T-helper 1 cell treated with Interleukin-12 subunit alpha and Interleukin-12 subunit beta and Interleukin-4 antibody, amounts not matched to agents 30 μg/mL and 1 μg/mL, for 36 hours (primary cell): Measurements from ENCODE around the gene PARD3B.

ENCODE experiments used
- H3K27ac Mint-ChIP-seq: one replicate; pipeline ENCODE4 v1.8.0; 2021; ENCODE audit warnings: mild to moderate bottlenecking, mixed read lengths
- H3K27me3 Mint-ChIP-seq: one replicate; pipeline ENCODE4 v1.8.0; 2021; ENCODE audit warnings: low read depth, mixed read lengths
- H3K36me3 Mint-ChIP-seq: one replicate; pipeline ENCODE4 v1.8.0; 2021; ENCODE audit warnings: low read depth, mixed read lengths
- H3K4me1 Mint-ChIP-seq: one replicate; pipeline ENCODE4 v1.8.0; 2021; ENCODE audit warnings: low read depth, mixed read lengths
- H3K4me3 Mint-ChIP-seq: one replicate; pipeline ENCODE4 v1.8.0; 2021; ENCODE audit warnings: mild to moderate bottlenecking, moderate library complexity, mixed read lengths
- H3K9me3 Mint-ChIP-seq: one replicate; pipeline ENCODE4 v1.8.0; 2021; ENCODE audit warnings: mixed read lengths

Gene PARD3B

GRCh38 chr2:205145888-205146287 lies 600.6 kb downstream of the PARD3B start:
- no peak overlapping the region for H3K27ac Mint-ChIP-seq
- no peak overlapping the region for H3K4me3 Mint-ChIP-seq
- no peaks in the 10 kb centered on the region for H3K36me3 Mint-ChIP-seq
- no peaks in the 10 kb centered on the region for H3K9me3 Mint-ChIP-seq
- no peaks in the 10 kb centered on the region for H3K4me1 Mint-ChIP-seq
- H3K27me3 Mint-ChIP-seq = no peaks in the 10 kb centered on the region

GRCh38 chr2:205148755-205149154 lies 603.5 kb downstream of the PARD3B start:
- Mint-ChIP-seq H3K4me1 (no peaks in the 10 kb centered on the region), H3K27ac (no peak overlapping the region), H3K4me3 (no peak overlapping the region), H3K36me3 (peaks cover 2% of the 10 kb centered on the region), H3K27me3 (no peaks in the 10 kb centered on the region), H3K9me3 (peaks cover 9% of the 10 kb centered on the region)

GRCh38 chr2:205156457-205156856 lies 611.2 kb downstream of the PARD3B start:
- H3K27me3 Mint-ChIP-seq = no peaks in the 10 kb centered on the region
- H3K36me3 Mint-ChIP-seq = peaks cover 3% of the 10 kb centered on the region
- H3K9me3 Mint-ChIP-seq = peaks cover 13% of the 10 kb centered on the region
- peaks cover 3% of the 10 kb centered on the region for H3K4me1 Mint-ChIP-seq
- H3K27ac Mint-ChIP-seq = no peak overlapping the region
- H3K4me3 Mint-ChIP-seq = no peak overlapping the region

- no peaks in the 10 kb centered on the region for H3K27me3 Mint-ChIP-seq
- no peak overlapping the region for H3K4me3 Mint-ChIP-seq
- peaks cover 8% of the 10 kb centered on the region for H3K9me3 Mint-ChIP-seq
- H3K36me3 Mint-ChIP-seq = peaks cover 3% of the 10 kb centered on the region
- no peak overlapping the region for H3K27ac Mint-ChIP-seq
- peaks cover 3% of the 10 kb centered on the region for H3K4me1 Mint-ChIP-seq
These were observed 613.1 kb downstream of the PARD3B start for GRCh38 chr2:205158404-205158803.

GRCh38 chr2:205161156-205161839 lies 616.0 kb downstream of the PARD3B start:
- Mint-ChIP-seq H3K4me1 (peaks cover 3% of the 10 kb centered on the region), H3K36me3 (no peaks in the 10 kb centered on the region), H3K9me3 (no peaks in the 10 kb centered on the region), H3K27me3 (no peaks in the 10 kb centered on the region), H3K27ac (no peak overlapping the region), H3K4me3 (no peak overlapping the region)

GRCh38 chr2:205166745-205167144 lies 621.5 kb downstream of the PARD3B start:
- no peak overlapping the region for H3K27ac Mint-ChIP-seq
- no peak overlapping the region for H3K4me3 Mint-ChIP-seq
- no peaks in the 10 kb centered on the region for H3K9me3 Mint-ChIP-seq
- H3K4me1 Mint-ChIP-seq = peaks cover 4% of the 10 kb centered on the region
- H3K27me3 Mint-ChIP-seq = peaks cover 5% of the 10 kb centered on the region
- no peaks in the 10 kb centered on the region for H3K36me3 Mint-ChIP-seq

- Mint-ChIP-seq H3K36me3 (no peaks in the 10 kb centered on the region), H3K27ac (no peak overlapping the region), H3K4me3 (no peak overlapping the region), H3K4me1 (peaks cover 4% of the 10 kb centered on the region), H3K27me3 (peaks cover 9% of the 10 kb centered on the region), H3K9me3 (no peaks in the 10 kb centered on the region)
These were observed 623.7 kb downstream of the PARD3B start for GRCh38 chr2:205169012-205169411.

- H3K4me3 Mint-ChIP-seq = no peak overlapping the region
- no peak overlapping the region for H3K27ac Mint-ChIP-seq
- no peaks in the 10 kb centered on the region for H3K36me3 Mint-ChIP-seq
- H3K27me3 Mint-ChIP-seq = peaks cover 10% of the 10 kb centered on the region
- H3K9me3 Mint-ChIP-seq = no peaks in the 10 kb centered on the region
- peaks cover 4% of the 10 kb centered on the region for H3K4me1 Mint-ChIP-seq
These were observed 624.2 kb downstream of the PARD3B start for GRCh38 chr2:205169464-205169863.

GRCh38 chr2:205170399-205170798 lies 625.1 kb downstream of the PARD3B start:
- Mint-ChIP-seq H3K9me3 (no peaks in the 10 kb centered on the region), H3K4me3 (no peak overlapping the region), H3K27me3 (peaks cover 10% of the 10 kb centered on the region), H3K27ac (no peak overlapping the region), H3K36me3 (no peaks in the 10 kb centered on the region), H3K4me1 (peaks cover 4% of the 10 kb centered on the region)

GRCh38 chr2:205171261-205171940 lies 626.1 kb downstream of the PARD3B start:
- H3K4me1 Mint-ChIP-seq = peaks cover 4% of the 10 kb centered on the region
- no peak overlapping the region for H3K27ac Mint-ChIP-seq
- H3K36me3 Mint-ChIP-seq = no peaks in the 10 kb centered on the region
- H3K4me3 Mint-ChIP-seq = no peak overlapping the region
- H3K9me3 Mint-ChIP-seq = no peaks in the 10 kb centered on the region
- H3K27me3 Mint-ChIP-seq = peaks cover 10% of the 10 kb centered on the region

- Mint-ChIP-seq H3K27me3 (peaks cover 5% of the 10 kb centered on the region), H3K4me1 (no peaks in the 10 kb centered on the region), H3K27ac (no peak overlapping the region), H3K9me3 (no peaks in the 10 kb centered on the region), H3K4me3 (no peak overlapping the region), H3K36me3 (no peaks in the 10 kb centered on the region)
These were observed 630.6 kb downstream of the PARD3B start for GRCh38 chr2:205175831-205176230.

GRCh38 chr2:205176546-205176945 lies 631.3 kb downstream of the PARD3B start:
- Mint-ChIP-seq H3K27ac (no peak overlapping the region), H3K4me1 (no peaks in the 10 kb centered on the region), H3K27me3 (peaks cover 5% of the 10 kb centered on the region), H3K4me3 (no peak overlapping the region), H3K36me3 (no peaks in the 10 kb centered on the region), H3K9me3 (no peaks in the 10 kb centered on the region)

GRCh38 chr2:205177546-205177945 lies 632.3 kb downstream of the PARD3B start:
- Mint-ChIP-seq H3K36me3 (no peaks in the 10 kb centered on the region), H3K4me3 (no peak overlapping the region), H3K9me3 (no peaks in the 10 kb centered on the region), H3K27ac (no peak overlapping the region), H3K4me1 (no peaks in the 10 kb centered on the region), H3K27me3 (peaks cover 5% of the 10 kb centered on the region)

- H3K4me3 Mint-ChIP-seq = no peak overlapping the region
- no peaks in the 10 kb centered on the region for H3K9me3 Mint-ChIP-seq
- no peak overlapping the region for H3K27ac Mint-ChIP-seq
These were observed 635.5 kb downstream of the PARD3B start for GRCh38 chr2:205180730-205181129.

GRCh38 chr2:205187731-205188130 lies 642.5 kb downstream of the PARD3B start:
- H3K27me3 Mint-ChIP-seq = no peaks in the 10 kb centered on the region
- no peak overlapping the region for H3K4me3 Mint-ChIP-seq
- no peaks in the 10 kb centered on the region for H3K9me3 Mint-ChIP-seq
- H3K27ac Mint-ChIP-seq = no peak overlapping the region
- H3K4me1 Mint-ChIP-seq = no peaks in the 10 kb centered on the region
- no peaks in the 10 kb centered on the region for H3K36me3 Mint-ChIP-seq

More at GRCh38 chr2:205180730-205181129, 635.5 kb downstream of the PARD3B start:
- Mint-ChIP-seq H3K27me3 (no peaks in the 10 kb centered on the region), H3K36me3 (no peaks in the 10 kb centered on the region), H3K4me1 (no peaks in the 10 kb centered on the region)
